K562 (cell line): ENCODE data around the gene TRAPPC2L. TPM values are rescaled to one million over a fixed set of nuclear protein-coding genes. Genes with fewer than 3 reads are reported as not detected.
A peak's percentile ranks its signal among the peaks of the same experiment; 100 is the strongest.

Experiments used
- ATAC-seq: fragments of 200-7000 bp; cut with Tn5 transposase; 3 replicates; pipeline ENCODE4 v1.9.1; 2020; ENCODE audit warnings: moderate library complexity
- BruUV-seq: library from RNA; stranded (reverse); fragments of 400-500 nt; replicated peaks from 2 replicates; lab custom pipeline; 2021; lab: Mats Ljungman, UMichigan
- CTCF ChIA-PET: fragments of 300-600 bp; formaldehyde crosslinking; extraction: SDS; loops from one replicate; lab custom pipeline; 2021; ENCODE audit warnings: low intra/inter-chr PET ratio; lab: Yijun Ruan, JAX
- POLR2A ChIA-PET: fragments of 300-600, 350-650 bp; sonication (Branson Sonifier 250); formaldehyde crosslinking; extraction: SDS; loops from one replicate; lab custom pipeline; 2021; ENCODE audit warnings: antibody characterized with exemption, inconsistent platforms; lab: Yijun Ruan, JAX
- DNase-seq, 4 experiments: peaks; one replicate each; pipeline versions ENCODE4 v3.0.0 to v3.0.0-alpha.2; 2011 to 2018; ENCODE audit warnings: low spot score in 3 of 4, mixed read lengths in 3 of 4; ENCODE audit errors: extremely low read depth in 1 of 4
- FAIRE-seq: peaks from 2 replicates; lab custom pipeline; 2011; peaks lifted over from hg19 to GRCh38; lab: Jason Lieb, UNC
- H2AFZ ChIP-seq: 2 replicates; pipeline ENCODE4 v1.6.0; 2011; ENCODE audit warnings: low read depth, low read length, control low read depth, inconsistent platforms
- H3K27ac ChIP-seq: fragments of 200-600 bp; 3 replicates; pipeline ENCODE4 v1.8.0; 2011; ENCODE audit warnings: low read depth, mild to moderate bottlenecking, control low read depth, inconsistent platforms, low read length, moderate library complexity, mixed read lengths; ENCODE audit errors: extremely low read depth
- H3K27me3 ChIP-seq, 2 experiments: fragments of 300-600 bp in 1 of 2; 2 replicates in 1 of 2; 3 replicates in 1 of 2; pipeline versions ENCODE4 v1.6.0 to v1.8.0; 2011; ENCODE audit warnings: inconsistent platforms in 2 of 2, low read length in 2 of 2, mild to moderate bottlenecking in 1 of 2, mixed read lengths in 1 of 2, moderate library complexity in 1 of 2; ENCODE audit not compliant: control insufficient read depth in 2 of 2, insufficient read depth in 2 of 2
- H3K36me3 ChIP-seq: fragments of 300-600 bp; 3 replicates; pipeline ENCODE4 v1.8.0; 2011; ENCODE audit warnings: mild to moderate bottlenecking, low read length, inconsistent platforms; ENCODE audit not compliant: control insufficient read depth, insufficient read depth
- H3K4me1 ChIP-seq, 2 experiments: fragments of 200-600 bp in 1 of 2; replicated peaks in 1 of 2; 2 replicates in 1 of 2; 3 replicates in 1 of 2; pipeline versions ENCODE4 v1.5.1 to v1.8.0; 2011; ENCODE audit warnings: inconsistent platforms in 2 of 2, low read length in 2 of 2, mild to moderate bottlenecking in 1 of 2, mixed read lengths in 1 of 2, moderate library complexity in 1 of 2; ENCODE audit not compliant: control insufficient read depth in 2 of 2, insufficient read depth in 2 of 2
- H3K4me2 ChIP-seq: 2 replicates; pipeline ENCODE4 v1.6.1; 2011; ENCODE audit warnings: low read length, control low read depth, inconsistent platforms, mixed read lengths; ENCODE audit not compliant: insufficient read depth
- H3K4me3 ChIP-seq: fragments of 200-600 bp; sonication (generic), shearing (Covaris generic); 2 replicates; pipeline ENCODE4 v1.5.1; 2016; ENCODE audit warnings: control low read depth, inconsistent platforms
- H3K79me2 ChIP-seq: fragments of 200-600 bp; 3 replicates; pipeline ENCODE4 v1.8.0; 2011; ENCODE audit warnings: low read length, inconsistent platforms; ENCODE audit not compliant: control insufficient read depth, insufficient read depth
- H3K9ac ChIP-seq, 2 experiments: 2 replicates each; pipeline versions ENCODE4 v1.6.0 to v1.6.1; 2011; ENCODE audit warnings: low read depth in 2 of 2, low read length in 2 of 2, control low read depth in 1 of 2, inconsistent platforms in 1 of 2, mild to moderate bottlenecking in 1 of 2, mixed read lengths in 1 of 2; ENCODE audit not compliant: insufficient read depth in 1 of 2
- H3K9me1 ChIP-seq: one replicate; pipeline ENCODE4 v1.6.0; 2011; ENCODE audit warnings: inconsistent platforms, mild to moderate bottlenecking, low read length, moderate library complexity; ENCODE audit not compliant: control insufficient read depth, insufficient read depth
- H3K9me3 ChIP-seq: replicated peaks from 2 replicates; pipeline ENCODE4 v1.5.1; 2011; ENCODE audit warnings: low read depth, low read length, inconsistent platforms; ENCODE audit not compliant: control insufficient read depth, insufficient read depth
- H4K20me1 ChIP-seq: replicated peaks from 2 replicates; pipeline ENCODE4 v1.6.1; 2011; ENCODE audit warnings: low read length, inconsistent platforms, mixed read lengths; ENCODE audit not compliant: control insufficient read depth, insufficient read depth
- HES1 ChIP-seq: fragments of 450-650 bp; IDR thresholded peaks from 2 replicates; pipeline ENCODE4 v1.6.1; 2016; ENCODE audit warnings: low read depth, mild to moderate bottlenecking, moderate library complexity
- NR4A1 ChIP-seq, 2 experiments: fragments of 250-450 bp in 1 of 2; fragments of 450-650 bp in 1 of 2; sonication (Bioruptor Pico) in 1 of 2; IDR thresholded peaks; 2 replicates each; pipeline versions ENCODE4 v1.4.0 to v1.6.1; 2016 to 2020; ENCODE audit warnings: mild to moderate bottlenecking in 2 of 2, missing compliant biosample characterization in 1 of 2, missing genetic modification characterization in 1 of 2, moderate library complexity in 1 of 2
- SIN3A ChIP-seq, 2 experiments: fragments of 150-350 bp in 1 of 2; IDR thresholded peaks; 2 replicates each; pipeline ENCODE4 v1.6.1; 2011 to 2016; ENCODE audit warnings: borderline replicate concordance in 2 of 2, low read depth in 2 of 2, low read length in 2 of 2, mild to moderate bottlenecking in 2 of 2, moderate library complexity in 2 of 2; ENCODE audit not compliant: control insufficient read depth in 1 of 2
- SMAD3 ChIP-seq: fragments of 450-650 bp; formaldehyde crosslinking; conservative IDR thresholded peaks from 2 replicates; pipeline ENCODE4 v1.4.0; 2020; ENCODE audit warnings: mild to moderate bottlenecking
- SMC3 ChIP-seq: conservative IDR thresholded peaks from 2 replicates; pipeline ENCODE4 v1.6.1; 2011; ENCODE audit warnings: low read depth, low read length, improper control_type of control experiment; ENCODE audit not compliant: insufficient read depth
- SP1 ChIP-seq: sonication (generic); formaldehyde crosslinking; IDR thresholded peaks from 2 replicates; pipeline ENCODE4 v1.8.1; 2022; ENCODE audit warnings: mild to moderate bottlenecking, missing genetic modification reagents
- TFAP4 ChIP-seq: sonication (generic); formaldehyde crosslinking; IDR thresholded peaks from 2 replicates; pipeline ENCODE4 v1.8.0; 2022; ENCODE audit warnings: missing genetic modification reagents, mild to moderate bottlenecking, moderate library complexity, borderline replicate concordance
- VEZF1 ChIP-seq: fragments of 200-800 bp; sonication (Bioruptor generic); IDR thresholded peaks from 2 replicates; pipeline ENCODE4 v1.6.1; 2017; ENCODE audit warnings: missing genetic modification characterization, missing compliant biosample characterization
- ZNF239 ChIP-seq: fragments of 250-450 bp; sonication (Bioruptor Pico); IDR thresholded peaks from 2 replicates; pipeline ENCODE4 v1.4.0; 2020; ENCODE audit warnings: mild to moderate bottlenecking
- ZNF780A ChIP-seq: fragments of 250-450 bp; sonication (Bioruptor Pico); IDR thresholded peaks from 2 replicates; pipeline ENCODE4 v1.5.0; 2021; ENCODE audit warnings: mild to moderate bottlenecking
- whole genome bisulfite sequencing: fragments of 100-300 bp; shearing (Covaris generic); methylation state at CpG from one replicate; pipeline ENCODE4 v1.1.6; 2016; ENCODE audit warnings: low coverage, mixed read lengths; ENCODE audit not compliant: insufficient coverage; ENCODE audit errors: missing lambda C conversion rate; 5-methylcytosine and 5-hydroxymethylcytosine counted together
- in situ Hi-C: fragments of 300-500 bp; cut with MboI; formaldehyde crosslinking; loops from 4 replicates; pipeline ENCODE4 v1.15.0; 2018; ENCODE audit warnings: inconsistent platforms, mixed read lengths
- intact Hi-C: fragments of 100-400 bp; cut with micrococcal nuclease; formaldehyde crosslinking; loops from 2 replicates; pipeline ENCODE4 v1.14.2; 2022
- polyA plus RNA-seq, 8 experiments: library from polyadenylated mRNA; depleted of rRNA in 4 of 8; stranded (reverse) in 5 of 8; unstranded in 3 of 8; fragments of >200 nt; fragmentation: Nextera tagmentation in 2 of 8; fragmentation: Illumina TruSeq in 1 of 8; extraction: Ambion mirVana in 2 of 8; extraction: Trizol in 1 of 8; gene quantifications; 2 replicates each; pipeline versions ENCODE4 v1.2.1 to v1.2.3, GENCODE V29; 2011 to 2014; ENCODE audit warnings: inconsistent platforms in 1 of 8, missing spikeins in 1 of 8
- total RNA-seq, 7 experiments: library from RNA; depleted of rRNA in 6 of 7; stranded (reverse); fragments of >200 nt in 6 of 7; fragmentation: Illumina TruSeq in 2 of 7; extraction: Trizol in 2 of 7; gene quantifications; 2 replicates each; pipeline versions ENCODE4 v1.2.1 to v1.2.3, GENCODE V29; 2011 to 2021; ENCODE audit warnings: low replicate concordance in 1 of 7
- TF ChIP-seq, protein P1 (sequence below), 2 experiments: fragments of 250-450 bp in 1 of 2; fragments of 450-650 bp in 1 of 2; sonication (Bioruptor Pico) in 1 of 2; IDR thresholded peaks; 2 replicates each; pipeline versions ENCODE4 v1.6.1 to v1.8.0; 2016 to 2021; ENCODE audit warnings: mild to moderate bottlenecking in 2 of 2, moderate library complexity in 2 of 2, missing compliant biosample characterization in 1 of 2, missing genetic modification characterization in 1 of 2
- TF ChIP-seq, protein P2 (sequence below): fragments of 450-650 bp; IDR thresholded peaks from 2 replicates; pipeline ENCODE4 v1.6.1; 2016; ENCODE audit warnings: mild to moderate bottlenecking
- TF ChIP-seq, protein P3 (sequence below): sonication (generic); formaldehyde crosslinking; IDR thresholded peaks from 2 replicates; pipeline ENCODE4 v1.8.0; 2022; ENCODE audit warnings: mild to moderate bottlenecking, missing genetic modification reagents

The TRAPPC2L gene
- total and polyA plus RNA-seq, 9 of the 15 experiments (the other 6 are each of a cell fraction or from before 2014, with no cell fraction given): 60.4 to 398 (median 97.5) TPM

GRCh38 chr16:88905563-88905962 lies 48.6 kb downstream of the TRAPPC2L start:
- peak; percentile 90 for ATAC-seq
- 0% methylated on average over 5 of the region's 13 CpGs for WGBS
- 0 out of 3 replicates have a peak overlapping the region, but pooled peaks have one; percentile 25 for H3K27ac ChIP-seq
- ChIA-PET CTCF (no interaction called here), POLR2A (interaction anchor here (0.6 to 1.0 kb wide), 3 partner anchors 15 to 288 kb away, joined by 3 to 4 read pairs (median 3); no protein-coding TSS in a partner anchor)
- peaks cover 8 to 94% of the 10 kb centered on the region in 2 experiments; a peak in 4 of 5 replicates for H3K4me1 ChIP-seq
- intact Hi-C loops (no loop called here), in situ Hi-C loops (no loop called here)
- H3K4me3 ChIP-seq: no peak overlapping the region
- no peaks in the 10 kb centered on the region for H3K27me3 ChIP-seq
- no peak overlapping the region for H3K9ac ChIP-seq
- H4K20me1 ChIP-seq: peaks cover 77% of the 10 kb centered on the region
- no TSS peak for BruUV-seq
- H3K4me2 ChIP-seq: no peak overlapping the region
- peaks cover 75% of the 10 kb centered on the region; the same call in 2 of the 3 replicates for H3K36me3 ChIP-seq
- H3K9me1 ChIP-seq: peaks cover 17% of the 10 kb centered on the region
- no peaks in the 10 kb centered on the region for H3K9me3 ChIP-seq
- peak overlapping the region; percentile 32; the same call in 1 of the 2 replicates for H2AFZ ChIP-seq
- H3K79me2 ChIP-seq: peaks cover 93% of the 10 kb centered on the region
- no peak for FAIRE-seq
- DNase-seq: peak; percentile 79 to 99 (median 96)
- TF ChIP-seq ZNF780A (CRISPR knock-in tag) (no peak), SMC3 (no peak), SMAD3 (no peak), SP1 (CRISPR knock-in tag) (0 out of 2 replicates have a peak, but pooled peaks have one; percentile 32), NR4A1 (CRISPR knock-in tag; IDR thresholded peaks at IDR 0.05) (no peak), NR4A1 (tag; IDR thresholded peaks at IDR 0.05) (no peak), ZNF239 (CRISPR knock-in tag) (no peak), HES1 (no peak), SIN3A (IDR thresholded peaks at IDR 0.05; ENCODE audit: borderline replicate concordance in 2 of 2, control insufficient read depth in 1 of 2, low read depth in 2 of 2, low read length in 2 of 2) (peak in 1 of 2 experiments; percentile 32; a peak in 1 of 4 replicates), TFAP4 (CRISPR knock-in tag) (peak; percentile 61; the same call in 1 of the 2 replicates), VEZF1 (CRISPR knock-in tag) (peak; percentile 57)
- TF ChIP-seq, protein P1, sequence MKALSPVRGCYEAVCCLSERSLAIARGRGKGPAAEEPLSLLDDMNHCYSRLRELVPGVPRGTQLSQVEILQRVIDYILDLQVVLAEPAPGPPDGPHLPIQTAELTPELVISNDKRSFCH (CRISPR knock-in tag; IDR thresholded peaks at IDR 0.05): no peak
- TF ChIP-seq, protein P1 (tag; IDR thresholded peaks at IDR 0.05): no peak
- TF ChIP-seq, protein P2, sequence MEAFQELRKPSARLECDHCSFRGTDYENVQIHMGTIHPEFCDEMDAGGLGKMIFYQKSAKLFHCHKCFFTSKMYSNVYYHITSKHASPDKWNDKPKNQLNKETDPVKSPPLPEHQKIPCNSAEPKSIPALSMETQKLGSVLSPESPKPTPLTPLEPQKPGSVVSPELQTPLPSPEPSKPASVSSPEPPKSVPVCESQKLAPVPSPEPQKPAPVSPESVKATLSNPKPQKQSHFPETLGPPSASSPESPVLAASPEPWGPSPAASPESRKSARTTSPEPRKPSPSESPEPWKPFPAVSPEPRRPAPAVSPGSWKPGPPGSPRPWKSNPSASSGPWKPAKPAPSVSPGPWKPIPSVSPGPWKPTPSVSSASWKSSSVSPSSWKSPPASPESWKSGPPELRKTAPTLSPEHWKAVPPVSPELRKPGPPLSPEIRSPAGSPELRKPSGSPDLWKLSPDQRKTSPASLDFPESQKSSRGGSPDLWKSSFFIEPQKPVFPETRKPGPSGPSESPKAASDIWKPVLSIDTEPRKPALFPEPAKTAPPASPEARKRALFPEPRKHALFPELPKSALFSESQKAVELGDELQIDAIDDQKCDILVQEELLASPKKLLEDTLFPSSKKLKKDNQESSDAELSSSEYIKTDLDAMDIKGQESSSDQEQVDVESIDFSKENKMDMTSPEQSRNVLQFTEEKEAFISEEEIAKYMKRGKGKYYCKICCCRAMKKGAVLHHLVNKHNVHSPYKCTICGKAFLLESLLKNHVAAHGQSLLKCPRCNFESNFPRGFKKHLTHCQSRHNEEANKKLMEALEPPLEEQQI: no peak
- TF ChIP-seq, protein P3, sequence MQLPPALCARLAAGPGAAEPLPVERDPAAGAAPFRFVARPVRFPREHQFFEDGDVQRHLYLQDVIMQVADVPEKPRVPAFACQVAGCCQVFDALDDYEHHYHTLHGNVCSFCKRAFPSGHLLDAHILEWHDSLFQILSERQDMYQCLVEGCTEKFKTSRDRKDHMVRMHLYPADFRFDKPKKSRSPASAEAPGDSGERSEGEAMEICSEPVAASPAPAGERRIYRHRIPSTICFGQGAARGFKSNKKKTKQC (CRISPR knock-in tag): 0 out of 2 replicates have a peak, but pooled peaks have one; percentile 23
